Mesenchymal stem cell (in vitro differentiated cells and primary cell): Measurements from ENCODE around the gene BUD13.

Source experiments
- DNase-seq: peaks from one replicate; pipeline ENCODE4 v3.0.0-alpha.2; 2013
- H2AFZ ChIP-seq: one replicate; pipeline ENCODE4 v1.6.1; 2013; ENCODE audit warnings: low read depth, mild to moderate bottlenecking, control low read depth, inconsistent platforms, low read length, moderate library complexity
- H2AK5ac ChIP-seq: 2 replicates; pipeline ENCODE4 v1.6.1; 2013; ENCODE audit warnings: low read length, moderate library complexity, mild to moderate bottlenecking, inconsistent platforms; ENCODE audit not compliant: severe bottlenecking
- H2BK120ac ChIP-seq: one replicate; pipeline ENCODE4 v1.6.1; 2013; ENCODE audit warnings: low read depth, mild to moderate bottlenecking, inconsistent platforms, low read length, moderate library complexity
- H2BK12ac ChIP-seq, 2 experiments: one replicate each; pipeline ENCODE4 v1.6.1; 2013; ENCODE audit warnings: inconsistent platforms in 2 of 2, low read length in 2 of 2, mild to moderate bottlenecking in 2 of 2, moderate library complexity in 2 of 2, control low read depth in 1 of 2
- H2BK15ac ChIP-seq: one replicate; pipeline ENCODE4 v1.6.1; 2013; ENCODE audit warnings: mild to moderate bottlenecking, low read depth, inconsistent platforms; ENCODE audit not compliant: poor library complexity, severe bottlenecking
- H2BK5ac ChIP-seq: 2 replicates; pipeline ENCODE4 v1.6.1; 2013; ENCODE audit warnings: low read depth, mild to moderate bottlenecking, low read length, control low read depth, inconsistent platforms; ENCODE audit not compliant: poor library complexity, severe bottlenecking
- H3K14ac ChIP-seq, 2 experiments: one replicate each; pipeline ENCODE4 v1.6.1; 2013; ENCODE audit warnings: inconsistent platforms in 2 of 2, low read length in 2 of 2, control low read depth in 1 of 2, mild to moderate bottlenecking in 1 of 2, moderate library complexity in 1 of 2
- H3K18ac ChIP-seq, 2 experiments: one replicate each; pipeline ENCODE4 v1.6.1; 2013; ENCODE audit warnings: inconsistent platforms in 2 of 2, low read length in 2 of 2, control low read depth in 1 of 2, low read depth in 1 of 2, mild to moderate bottlenecking in 1 of 2
- H3K23ac ChIP-seq, 2 experiments: one replicate each; pipeline ENCODE4 v1.6.1; 2013; ENCODE audit warnings: inconsistent platforms in 2 of 2, low read length in 2 of 2, mild to moderate bottlenecking in 2 of 2, moderate library complexity in 2 of 2, control low read depth in 1 of 2
- H3K27ac ChIP-seq: 2 replicates; pipeline ENCODE4 v1.5.1; 2013; ENCODE audit warnings: mild to moderate bottlenecking, moderate library complexity, low read length, control low read depth, inconsistent platforms; ENCODE audit not compliant: poor library complexity, severe bottlenecking
- H3K27me3 ChIP-seq, 2 experiments: 2 replicates each; pipeline versions ENCODE4 v1.6.1 to v1.7.0; 2013; ENCODE audit warnings: low read length in 2 of 2, mild to moderate bottlenecking in 2 of 2, moderate library complexity in 2 of 2, control low read depth in 1 of 2, inconsistent platforms in 1 of 2; ENCODE audit not compliant: control insufficient read depth in 1 of 2, insufficient read depth in 1 of 2
- H3K36me3 ChIP-seq, 2 experiments: 2 replicates each; pipeline versions ENCODE4 v1.6.1 to v1.7.0; 2013; ENCODE audit warnings: low read length in 2 of 2, control low read depth in 1 of 2, inconsistent platforms in 1 of 2, low read depth in 1 of 2, mild to moderate bottlenecking in 1 of 2; ENCODE audit not compliant: insufficient read depth in 2 of 2, control insufficient read depth in 1 of 2
- H3K4ac ChIP-seq, 2 experiments: one replicate each; pipeline ENCODE4 v1.6.1; 2013; ENCODE audit warnings: inconsistent platforms in 2 of 2, low read length in 2 of 2, mild to moderate bottlenecking in 2 of 2, moderate library complexity in 2 of 2, control low read depth in 1 of 2, low read depth in 1 of 2
- H3K4me1 ChIP-seq: 2 replicates; pipeline ENCODE4 v1.6.1; 2013; ENCODE audit warnings: low read depth, low read length, control low read depth; ENCODE audit not compliant: control insufficient read depth, insufficient read depth
- H3K4me2 ChIP-seq: 2 replicates; pipeline ENCODE4 v1.6.1; 2013; ENCODE audit warnings: low read length, mild to moderate bottlenecking, inconsistent platforms; ENCODE audit not compliant: poor library complexity, severe bottlenecking
- H3K4me3 ChIP-seq, 2 experiments: 2 replicates each; pipeline versions ENCODE4 v1.5.1 to v1.7.0; 2013; ENCODE audit warnings: low read length in 2 of 2, mild to moderate bottlenecking in 2 of 2, control low read depth in 1 of 2, low read depth in 1 of 2; ENCODE audit not compliant: insufficient read depth in 1 of 2
- H3K79me1 ChIP-seq: replicated peaks from 2 replicates; pipeline ENCODE4 v1.6.1; 2013; ENCODE audit warnings: mild to moderate bottlenecking, control low read depth, low read length, inconsistent platforms; ENCODE audit not compliant: poor library complexity, severe bottlenecking
- H3K9ac ChIP-seq: 2 replicates; pipeline ENCODE4 v1.7.0; 2013; ENCODE audit warnings: mild to moderate bottlenecking, low read length, moderate library complexity
- H3K9me3 ChIP-seq: 2 replicates; pipeline ENCODE4 v1.7.0; 2013; ENCODE audit warnings: mild to moderate bottlenecking, low read length; ENCODE audit not compliant: control insufficient read depth
- H4K8ac ChIP-seq: one replicate; pipeline ENCODE4 v1.6.1; 2013; ENCODE audit warnings: inconsistent platforms, mild to moderate bottlenecking, low read length, moderate library complexity
- H4K91ac ChIP-seq: one replicate; pipeline ENCODE4 v1.6.1; 2013; ENCODE audit warnings: mild to moderate bottlenecking, low read length, inconsistent platforms
- WGBS: methylation state at CpG from one replicate; pipeline ENCODE4 v1.1.7; 2013; ENCODE audit warnings: mixed read lengths; 5-methylcytosine and 5-hydroxymethylcytosine counted together

The BUD13 gene

DNA sequence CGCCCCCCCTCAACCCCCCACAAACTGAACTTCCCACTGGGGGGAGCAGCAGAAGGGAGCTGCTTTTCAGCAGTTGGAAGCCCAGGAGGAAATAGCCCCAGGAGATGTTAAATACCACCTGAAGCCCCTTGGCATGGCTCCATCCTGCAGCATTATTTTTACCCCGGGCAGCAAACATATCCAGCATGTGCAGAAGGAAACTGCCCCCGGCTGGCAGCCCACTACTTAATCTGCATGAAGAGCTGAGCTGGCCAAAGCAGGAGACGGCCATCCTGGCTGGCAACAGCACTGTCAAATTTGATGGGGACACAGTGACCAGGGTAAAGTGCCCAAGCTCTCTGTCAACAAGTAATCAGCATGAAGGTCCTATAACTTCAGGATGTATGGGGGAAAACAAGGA lies 32.0 kb downstream of the BUD13 start:
- H3K18ac ChIP-seq = no peak overlapping the region
- no peak overlapping the region for H2AK5ac ChIP-seq

DNA sequence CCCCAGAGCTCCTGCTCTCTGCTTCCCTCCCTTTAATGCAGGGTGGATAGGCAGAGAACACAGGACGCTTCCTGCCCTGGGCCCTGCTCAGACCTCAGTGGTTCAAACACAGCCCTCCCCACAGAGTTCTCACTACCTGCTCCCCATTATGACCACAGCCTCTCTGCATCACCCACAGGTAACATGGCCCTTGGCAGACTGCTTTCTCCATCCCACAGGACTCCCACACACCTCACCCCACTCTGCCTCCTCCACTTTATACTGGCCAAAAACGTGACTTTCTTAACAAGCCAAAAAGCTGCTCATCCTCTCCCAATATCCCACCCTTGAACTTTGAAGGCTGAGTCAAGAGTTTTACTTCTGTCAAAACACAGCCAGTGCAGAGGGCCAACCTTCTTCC lies 33.8 kb downstream of the BUD13 start:
- Histone ChIP-seq H3K9ac (no peak overlapping the region), H3K14ac (no peak overlapping the region), H3K18ac (no peak overlapping the region), H3K27me3 (no peaks in the 10 kb centered on the region), H3K4me3 (no peak overlapping the region), H3K4ac (no peak overlapping the region), H3K4me1 (peaks cover 2% of the 10 kb centered on the region), H2BK120ac (no peak overlapping the region), H3K27ac (no peak overlapping the region), H2AFZ (no peak overlapping the region), H2BK12ac (no peak overlapping the region), H4K8ac (no peak overlapping the region), H3K36me3 (no peaks in the 10 kb centered on the region), H3K9me3 (no peaks in the 10 kb centered on the region), H3K79me1 (no peaks in the 10 kb centered on the region), H3K23ac (no peak overlapping the region), H2BK5ac (no peak overlapping the region), H4K91ac (no peak overlapping the region), H2AK5ac (no peak overlapping the region), H3K4me2 (no peak overlapping the region), H2BK15ac (no peak overlapping the region)
- no peak for DNase-seq
- 88% methylated on average over 2 of the region's 2 CpGs for WGBS

More for the DNA sequence above, 32.0 kb downstream of the BUD13 start:
- H3K36me3 ChIP-seq = no peaks in the 10 kb centered on the region
- H4K8ac ChIP-seq = no peak overlapping the region
- H3K27me3 ChIP-seq = no peaks in the 10 kb centered on the region
- H2BK12ac ChIP-seq = no peak overlapping the region
- H3K14ac ChIP-seq = no peak overlapping the region
- no peaks in the 10 kb centered on the region for H3K9me3 ChIP-seq
- no peak overlapping the region for H3K4me3 ChIP-seq
- DNase-seq = no peak
- WGBS = 88% methylated on average over 4 of the region's 4 CpGs
- no peaks in the 10 kb centered on the region for H3K79me1 ChIP-seq
- no peak overlapping the region for H3K27ac ChIP-seq
- H2BK15ac ChIP-seq = no peak overlapping the region
- no peak overlapping the region for H3K23ac ChIP-seq
- H3K4ac ChIP-seq = no peak overlapping the region
- no peak overlapping the region for H2BK120ac ChIP-seq
- H3K4me2 ChIP-seq = no peak overlapping the region
- no peak overlapping the region for H4K91ac ChIP-seq
- H2AFZ ChIP-seq = no peak overlapping the region
- H3K4me1 ChIP-seq = peaks cover 2% of the 10 kb centered on the region
- H2BK5ac ChIP-seq = no peak overlapping the region
- H3K9ac ChIP-seq = no peak overlapping the region

DNA sequence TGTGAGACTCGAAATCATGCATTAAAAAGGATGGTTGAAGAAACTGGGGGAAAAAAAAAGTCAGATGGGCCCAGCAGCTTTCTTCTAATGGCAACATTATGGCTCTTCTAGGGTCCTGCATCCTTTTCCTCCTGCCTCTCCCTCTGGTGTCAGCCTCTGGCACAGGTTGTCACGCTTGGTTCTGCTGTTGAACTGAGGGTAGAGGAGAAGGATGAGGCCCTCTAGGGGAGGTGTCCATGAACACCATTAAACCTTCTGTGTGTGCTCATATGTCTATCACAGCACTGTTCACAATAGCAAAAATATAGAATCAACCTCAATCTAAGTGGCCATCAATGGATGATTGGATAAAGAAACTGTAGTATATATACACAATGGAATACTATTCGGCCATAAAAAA lies 36.0 kb downstream of the BUD13 start:
- H3K9me3 ChIP-seq = no peaks in the 10 kb centered on the region
- no peak overlapping the region for H2AK5ac ChIP-seq
- WGBS = 100% methylated on average over 1 of the region's 3 CpGs
- H3K79me1 ChIP-seq = no peaks in the 10 kb centered on the region
- no peak overlapping the region for H3K4me3 ChIP-seq
- H4K8ac ChIP-seq = no peak overlapping the region
- DNase-seq = peak; percentile 37
- H3K27me3 ChIP-seq = peaks cover 2 to 9% of the 10 kb centered on the region in 2 experiments
- no peak overlapping the region for H3K23ac ChIP-seq
- H3K4me1 ChIP-seq = no peaks in the 10 kb centered on the region
- no peak overlapping the region for H4K91ac ChIP-seq
- no peak overlapping the region for H3K9ac ChIP-seq
- H2BK15ac ChIP-seq = no peak overlapping the region
- no peaks in the 10 kb centered on the region for H3K36me3 ChIP-seq
- no peak overlapping the region for H3K4me2 ChIP-seq
- no peak overlapping the region for H3K18ac ChIP-seq
- H2BK5ac ChIP-seq = no peak overlapping the region
- no peak overlapping the region for H2BK120ac ChIP-seq
- H2AFZ ChIP-seq = no peak overlapping the region
- H3K4ac ChIP-seq = no peak overlapping the region
- no peak overlapping the region for H2BK12ac ChIP-seq
- no peak overlapping the region for H3K14ac ChIP-seq
- no peak overlapping the region for H3K27ac ChIP-seq

DNA sequence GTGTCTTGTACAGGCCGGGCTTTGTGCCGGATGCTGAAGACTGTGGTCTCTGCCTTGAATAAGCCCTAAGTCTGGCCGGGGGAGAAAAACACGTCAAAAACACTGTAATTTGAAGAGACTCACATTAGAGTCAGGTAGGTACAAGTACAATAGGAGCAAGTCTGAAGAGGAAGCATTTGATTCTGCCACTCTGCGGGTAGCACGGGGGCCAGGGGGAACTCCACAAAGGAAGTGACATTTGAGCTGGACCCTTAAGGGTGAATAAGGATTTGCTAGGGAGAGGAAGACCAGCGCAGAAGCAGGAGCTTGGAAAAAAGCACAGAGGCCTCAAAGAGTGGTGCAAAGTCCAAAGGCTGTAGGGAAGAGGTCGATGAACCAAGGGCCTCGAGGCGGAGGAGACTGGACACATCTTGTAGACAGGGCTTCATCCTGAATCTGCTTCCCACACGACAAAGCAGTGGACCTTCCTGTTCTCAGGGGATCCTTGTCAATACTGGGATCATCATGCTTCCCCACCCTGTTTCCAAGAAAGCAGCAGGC lies 38.7 kb downstream of the BUD13 start:
- no peak overlapping the region for H4K8ac ChIP-seq
- H3K27ac ChIP-seq = no peak overlapping the region
- H2BK15ac ChIP-seq = no peak overlapping the region
- H2BK120ac ChIP-seq = no peak overlapping the region
- WGBS = 93% methylated on average over 11 of the region's 11 CpGs
- no peak for DNase-seq
- H2AFZ ChIP-seq = no peak overlapping the region
- no peaks in the 10 kb centered on the region for H3K36me3 ChIP-seq
- no peak overlapping the region for H2BK12ac ChIP-seq
- no peak overlapping the region for H3K23ac ChIP-seq
- H3K9me3 ChIP-seq = no peaks in the 10 kb centered on the region
- H3K4me1 ChIP-seq = peaks cover 7% of the 10 kb centered on the region
- no peak overlapping the region for H3K14ac ChIP-seq
- no peak overlapping the region for H4K91ac ChIP-seq
- no peak overlapping the region for H3K4me2 ChIP-seq
- no peak overlapping the region for H2BK5ac ChIP-seq
- no peak overlapping the region for H2AK5ac ChIP-seq
- no peak overlapping the region for H3K4ac ChIP-seq
- H3K79me1 ChIP-seq = no peaks in the 10 kb centered on the region
- no peak overlapping the region for H3K18ac ChIP-seq
- H3K4me3 ChIP-seq = no peak overlapping the region
- H3K9ac ChIP-seq = no peak overlapping the region
- peaks cover 19 to 31% of the 10 kb centered on the region in 2 experiments for H3K27me3 ChIP-seq
